Panc1 (cell line): ENCODE measurements around the gene C6orf89.

Source experiments
- CTCF ChIP-seq: fragments of 450-650 bp; IDR thresholded peaks from 2 replicates; pipeline ENCODE4 v1.5.1; 2017; ENCODE audit warnings: mild to moderate bottlenecking
- POLR2AphosphoS5 ChIP-seq: IDR thresholded peaks from 2 replicates; pipeline ENCODE4 v1.6.1; 2012; ENCODE audit warnings: mild to moderate bottlenecking, low read depth, low read length, moderate library complexity
- REST ChIP-seq, 2 experiments: IDR thresholded peaks; 2 replicates each; pipeline ENCODE4 v1.6.1; 2011 to 2012; ENCODE audit warnings: low read depth in 2 of 2, control low read depth in 1 of 2, low read length in 1 of 2, mild to moderate bottlenecking in 1 of 2, moderate library complexity in 1 of 2; ENCODE audit not compliant: insufficient read depth in 1 of 2

GRCh38 chr6:36836111-36837021, 49.4 kb upstream of the C6orf89 start:
- TF ChIP-seq CTCF: no peak; the same call in 1 of the 2 replicates
- TF ChIP-seq REST (IDR thresholded peaks at IDR 0.05; ENCODE audit: insufficient read depth in 1 of 2, low read depth in 2 of 2, low read length in 1 of 2): no peak
- no peak for TF ChIP-seq POLR2AphosphoS5
